Right atrium auricular region (tissue), 2 donors: Measurements from ENCODE around the gene VSTM2B. TPM values are rescaled to one million over a fixed set of nuclear protein-coding genes. Genes with fewer than 3 reads are reported as not detected.
"Not testable (repeated sequence)": the region's sequence is repeated elsewhere in the genome, so short reads cannot be mapped to it uniquely, and the experiment has no call there.

Source experiments
- DNase-seq: peaks from one replicate; pipeline ENCODE4 v3.0.0-alpha.2; 2019; ENCODE audit warnings: low spot score
- H3K27ac ChIP-seq, 2 donors: fragments of 200-600 bp; sonication (generic); 1 replicate in 1 of 2; 2 replicates in 1 of 2; pipeline ENCODE4 v1.5.1; 2016 to 2019
- H3K27me3 ChIP-seq, 2 donors: fragments of 200-600 bp; sonication (generic); one replicate each; pipeline versions ENCODE4 v1.5.1 to v1.6.0; 2017 to 2019
- H3K36me3 ChIP-seq: fragments of 200-600 bp; sonication (generic); one replicate; pipeline ENCODE4 v1.5.1; 2016
- H3K4me1 ChIP-seq, 2 donors: fragments of 200-600 bp; sonication (generic); one replicate each; pipeline versions ENCODE4 v1.5.1 to v1.6.0; 2017 to 2019
- H3K4me3 ChIP-seq, 2 donors: fragments of 200-600 bp; sonication (generic); 1 replicate in 1 of 2; 2 replicates in 1 of 2; pipeline ENCODE4 v1.5.1; 2017 to 2019; ENCODE audit warnings: mild to moderate bottlenecking in 1 of 2, moderate library complexity in 1 of 2
- H3K9me3 ChIP-seq, 2 donors: fragments of 200-600 bp; sonication (generic); one replicate each; pipeline ENCODE4 v1.5.1; 2019
- total RNA-seq, 2 donors: library from RNA; depleted of rRNA; stranded (reverse); fragments of >200 nt; gene quantifications; one replicate each; pipeline ENCODE4 v1.1.0, GENCODE V29; 2016
- TF ChIP-seq, protein P1 (sequence below), 2 donors: fragments of 200-600 bp; sonication (generic); IDR thresholded peaks; one replicate each; pipeline ENCODE4 v1.5.1; 2019; ENCODE audit warnings: antibody characterized with exemption in 2 of 2

The VSTM2B gene
- total RNA-seq, 2 donors from 2014 or later = not detected

DNA sequence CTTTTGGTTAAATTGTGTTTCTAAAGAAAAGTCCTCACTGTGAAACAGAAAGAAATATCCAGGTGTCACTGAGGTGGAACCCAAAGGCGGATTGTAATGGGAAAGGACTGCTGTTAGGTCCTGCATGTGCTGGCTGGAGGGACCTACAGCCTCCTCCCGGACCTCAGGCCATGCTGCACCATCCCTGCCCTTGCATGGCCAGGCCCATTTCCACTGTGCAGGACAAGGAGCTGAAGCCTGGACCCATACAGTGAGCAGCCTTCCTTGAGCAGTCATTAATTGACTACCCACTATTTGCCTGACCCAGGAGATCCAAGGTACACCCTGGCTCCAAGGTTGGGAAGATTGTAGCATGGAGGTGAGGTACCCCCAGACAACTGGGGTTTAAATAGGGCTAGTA is 17.6 kb downstream of the VSTM2B start:
- H3K27ac ChIP-seq = no peak overlapping the region
- no peak overlapping the region for H3K4me3 ChIP-seq
- no peak for DNase-seq
- no peaks in the 10 kb centered on the region for H3K9me3 ChIP-seq
- H3K4me1 ChIP-seq = no peaks in the 10 kb centered on the region
- H3K27me3 ChIP-seq = no peaks in the 10 kb centered on the region
- TF ChIP-seq, protein P1, sequence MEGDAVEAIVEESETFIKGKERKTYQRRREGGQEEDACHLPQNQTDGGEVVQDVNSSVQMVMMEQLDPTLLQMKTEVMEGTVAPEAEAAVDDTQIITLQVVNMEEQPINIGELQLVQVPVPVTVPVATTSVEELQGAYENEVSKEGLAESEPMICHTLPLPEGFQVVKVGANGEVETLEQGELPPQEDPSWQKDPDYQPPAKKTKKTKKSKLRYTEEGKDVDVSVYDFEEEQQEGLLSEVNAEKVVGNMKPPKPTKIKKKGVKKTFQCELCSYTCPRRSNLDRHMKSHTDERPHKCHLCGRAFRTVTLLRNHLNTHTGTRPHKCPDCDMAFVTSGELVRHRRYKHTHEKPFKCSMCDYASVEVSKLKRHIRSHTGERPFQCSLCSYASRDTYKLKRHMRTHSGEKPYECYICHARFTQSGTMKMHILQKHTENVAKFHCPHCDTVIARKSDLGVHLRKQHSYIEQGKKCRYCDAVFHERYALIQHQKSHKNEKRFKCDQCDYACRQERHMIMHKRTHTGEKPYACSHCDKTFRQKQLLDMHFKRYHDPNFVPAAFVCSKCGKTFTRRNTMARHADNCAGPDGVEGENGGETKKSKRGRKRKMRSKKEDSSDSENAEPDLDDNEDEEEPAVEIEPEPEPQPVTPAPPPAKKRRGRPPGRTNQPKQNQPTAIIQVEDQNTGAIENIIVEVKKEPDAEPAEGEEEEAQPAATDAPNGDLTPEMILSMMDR (IDR thresholded peaks at IDR 0.05) = no peak
- H3K36me3 ChIP-seq = no peaks in the 10 kb centered on the region

DNA sequence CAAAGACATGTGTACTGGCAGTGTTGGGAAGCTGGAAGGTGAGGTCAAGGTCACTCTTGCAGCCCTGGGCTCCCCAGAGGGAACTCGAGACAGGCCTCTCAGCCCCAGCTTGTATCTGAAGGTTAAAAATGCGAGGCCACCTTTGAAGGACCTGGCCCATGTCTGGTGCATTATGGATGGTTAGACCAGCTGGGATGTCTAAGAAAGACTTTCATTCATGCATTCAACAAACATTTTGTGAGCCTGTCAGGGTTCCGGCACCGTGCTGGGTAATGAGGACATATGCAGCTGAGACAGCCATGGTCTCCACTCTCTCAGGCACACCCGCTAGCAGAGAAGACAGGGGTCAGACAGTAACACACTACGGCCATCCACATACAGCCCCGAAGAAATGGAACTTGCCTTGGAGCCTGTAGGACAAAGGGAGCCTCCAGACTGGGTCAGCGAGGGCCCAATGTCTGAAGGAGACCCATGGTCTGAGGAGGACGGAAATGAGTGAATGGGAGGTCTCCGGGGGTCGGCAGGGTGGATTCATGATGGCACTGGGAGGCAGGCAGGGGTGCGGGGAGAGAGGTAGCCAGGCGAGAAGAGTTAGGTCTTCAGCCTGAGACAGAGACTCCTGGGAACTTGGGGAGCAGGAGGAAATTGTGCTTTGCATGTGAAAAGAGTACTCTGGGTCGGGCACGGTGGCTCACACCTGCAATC is 19.0 kb downstream of the VSTM2B start:
- H3K27me3 ChIP-seq = no peaks in the 10 kb centered on the region
- DNase-seq = no peak
- TF ChIP-seq, protein P1 (IDR thresholded peaks at IDR 0.05) = no peak
- no peak overlapping the region for H3K27ac ChIP-seq
- H3K4me3 ChIP-seq = no peak overlapping the region
- no peaks in the 10 kb centered on the region for H3K4me1 ChIP-seq
- no peaks in the 10 kb centered on the region for H3K36me3 ChIP-seq
- no peaks in the 10 kb centered on the region for H3K9me3 ChIP-seq

DNA sequence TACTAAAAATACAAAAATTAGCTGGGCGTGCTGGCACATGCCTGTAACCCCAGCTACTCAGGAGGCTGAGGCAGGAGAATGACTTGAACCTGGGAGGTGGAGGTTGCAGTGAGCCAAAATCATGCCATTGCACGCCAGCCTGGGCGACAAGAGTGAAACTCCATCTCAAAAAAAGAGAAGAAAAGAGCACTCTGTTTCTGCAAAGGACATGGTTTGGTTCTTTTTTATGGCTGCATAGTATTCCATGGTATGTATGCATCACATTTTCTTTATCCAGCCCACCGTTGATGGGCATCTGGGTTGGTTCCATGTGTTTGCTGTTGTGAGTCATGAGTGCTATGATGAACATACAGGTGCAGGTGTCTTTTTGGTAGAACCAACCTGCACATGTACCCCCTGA is 19.7 kb downstream of the VSTM2B start:
- DNase-seq, H3K27me3 ChIP-seq, H3K27ac ChIP-seq, H3K4me3 ChIP-seq, H3K36me3 ChIP-seq, H3K4me1 ChIP-seq, H3K9me3 ChIP-seq: not testable (repeated sequence)

DNA sequence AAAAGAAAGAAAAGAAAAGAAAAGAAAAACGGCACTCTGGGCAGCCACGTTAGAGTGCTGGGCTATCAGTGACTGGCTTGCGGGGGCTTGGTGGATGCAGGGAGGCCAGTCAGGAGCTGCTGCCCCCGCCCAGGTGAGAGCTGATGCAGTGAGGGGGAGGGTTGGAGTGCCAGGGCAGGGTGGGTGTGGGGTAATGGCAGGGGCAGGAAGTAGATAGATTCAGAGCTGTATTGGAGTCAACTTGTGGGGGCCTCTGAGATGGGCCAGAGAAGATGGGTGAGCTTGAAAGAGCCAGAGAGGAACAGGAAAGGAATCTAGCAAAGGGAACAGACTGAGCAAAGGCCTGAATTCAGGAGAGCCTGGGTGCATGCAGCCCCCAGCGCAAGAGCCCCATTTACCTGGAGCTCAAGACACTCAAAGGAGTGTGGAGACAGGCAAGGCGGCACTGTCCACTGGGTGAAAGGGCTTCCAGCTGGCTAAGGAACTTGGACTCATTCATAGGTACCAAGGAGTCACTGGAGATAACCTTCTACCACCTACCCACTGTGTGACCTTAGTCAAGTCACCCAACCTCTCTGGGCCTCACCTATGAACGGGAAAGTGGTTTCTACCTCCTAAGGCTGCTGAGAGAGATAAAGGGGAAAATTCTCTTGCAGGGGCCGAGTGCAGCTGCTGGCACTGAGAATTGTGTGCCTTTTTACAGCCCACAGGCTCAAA is 20.2 kb downstream of the VSTM2B start:
- no peak overlapping the region for H3K27ac ChIP-seq
- no peaks in the 10 kb centered on the region for H3K4me1 ChIP-seq
- no peaks in the 10 kb centered on the region for H3K9me3 ChIP-seq
- no peaks in the 10 kb centered on the region for H3K27me3 ChIP-seq
- no peak for DNase-seq
- no peaks in the 10 kb centered on the region for H3K36me3 ChIP-seq
- H3K4me3 ChIP-seq = no peak overlapping the region
- TF ChIP-seq, protein P1 (IDR thresholded peaks at IDR 0.05) = no peak

DNA sequence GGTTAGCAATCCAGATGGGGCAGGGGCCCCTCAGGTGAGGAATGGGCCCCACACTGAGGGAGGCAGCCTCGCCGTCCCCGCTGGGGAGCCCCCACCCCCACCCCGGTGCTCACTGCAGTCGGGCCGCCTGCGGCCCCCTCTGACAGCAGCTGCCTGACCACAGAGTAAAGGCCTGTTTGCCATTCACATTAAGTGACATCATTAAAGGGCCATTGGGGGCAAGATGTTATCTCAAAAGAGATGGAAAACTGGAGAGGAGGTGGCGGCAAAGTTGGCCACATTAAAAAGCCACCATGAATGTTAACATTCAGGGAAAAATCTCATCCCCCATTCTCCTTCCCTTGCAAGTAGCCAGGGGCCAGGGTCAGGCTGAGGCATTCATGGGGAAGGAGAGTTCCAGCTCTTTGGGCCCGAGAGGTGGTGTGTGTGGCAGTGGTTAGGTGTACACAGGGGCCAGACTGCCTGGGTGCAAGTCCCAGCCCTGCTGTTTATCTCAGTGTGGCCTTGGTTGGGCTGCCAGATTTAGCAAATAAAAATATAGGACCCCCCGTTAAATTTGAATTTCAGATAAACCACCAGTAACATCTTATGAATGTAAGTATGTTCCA is 20.9 kb downstream of the VSTM2B start:
- Histone ChIP-seq H3K4me1 (no peaks in the 10 kb centered on the region), H3K27ac (no peak overlapping the region), H3K27me3 (no peaks in the 10 kb centered on the region), H3K9me3 (no peaks in the 10 kb centered on the region), H3K36me3 (no peaks in the 10 kb centered on the region), H3K4me3 (no peak overlapping the region)
- TF ChIP-seq, protein P1 (IDR thresholded peaks at IDR 0.05) = no peak
- DNase-seq = no peak

DNA sequence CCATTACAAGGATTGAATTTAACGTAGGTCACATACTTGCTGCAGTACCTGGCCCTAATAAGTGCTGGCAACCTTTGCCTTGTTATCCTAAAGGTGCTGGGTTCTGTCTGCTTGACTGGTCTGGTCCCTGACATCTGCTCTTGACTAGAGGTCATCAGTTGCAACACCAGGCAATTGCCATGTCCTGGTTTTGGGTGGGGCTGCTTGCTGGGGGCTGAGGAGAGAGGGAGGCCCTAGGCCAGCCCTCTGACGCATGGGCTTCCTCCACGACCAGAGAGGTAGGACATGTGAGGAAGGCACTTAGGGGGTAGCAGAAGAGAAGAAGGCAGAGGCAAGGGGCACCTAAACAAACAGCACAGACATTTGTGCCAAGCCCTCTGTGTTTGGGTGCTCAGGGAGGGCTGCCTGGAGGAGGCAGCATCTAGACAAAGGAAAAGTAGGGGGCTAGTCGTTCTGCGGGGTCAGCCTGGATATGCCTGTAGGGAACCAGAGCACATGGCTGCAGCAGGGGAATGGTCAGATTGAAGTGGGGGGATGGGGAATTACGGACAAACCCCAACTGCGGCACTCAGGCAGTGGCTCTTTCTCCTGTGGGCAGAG is 21.7 kb downstream of the VSTM2B start:
- TF ChIP-seq, protein P1 (IDR thresholded peaks at IDR 0.05) = no peak

More for the DNA sequence above, 21.7 kb downstream of the VSTM2B start:
- Histone ChIP-seq H3K4me3 (no peak overlapping the region), H3K4me1 (no peaks in the 10 kb centered on the region), H3K36me3 (no peaks in the 10 kb centered on the region), H3K27ac (no peak overlapping the region), H3K27me3 (no peaks in the 10 kb centered on the region), H3K9me3 (no peaks in the 10 kb centered on the region)
- DNase-seq = no peak
